Germinal center (tissue), 1 donor: Measurements from ENCODE around the gene FAM174C.
A peak's percentile ranks its signal among the peaks of the same experiment; 100 is the strongest.

Experiments
- DNase-seq: peaks from one replicate; pipeline ENCODE4 v3.0.0; 2012; ENCODE audit warnings: mixed read lengths, low spot score

The FAM174C gene

GRCh38 chr19:1275260-1275975 lies at the start of gene FAM174C:
TSS of gene FAM174C (plus strand) at chr19:1275530. CDS start at chr19:1275550, 20 bp downstream.
- peak; percentile 95 for DNase-seq

GRCh38 chr19:1226227-1226518 lies 49.2 kb upstream of the FAM174C start:
- no peak for DNase-seq

- DNase-seq: no peak
Observed at GRCh38 chr19:1226522-1227303, 48.6 kb upstream of the FAM174C start.

GRCh38 chr19:1227304-1228054 lies 47.9 kb upstream of the FAM174C start:
- no peak for DNase-seq

- DNase-seq: no peak
Observed at GRCh38 chr19:1228161-1228957, 47.0 kb upstream of the FAM174C start.

- DNase-seq: no peak
Observed at GRCh38 chr19:1229056-1229923, 46.0 kb upstream of the FAM174C start.

- no peak for DNase-seq
Observed at GRCh38 chr19:1229924-1230782, 45.2 kb upstream of the FAM174C start.

- DNase-seq: no peak
Observed at GRCh38 chr19:1230783-1231489, 44.4 kb upstream of the FAM174C start.

- no peak for DNase-seq
Observed at GRCh38 chr19:1231729-1232637, 43.3 kb upstream of the FAM174C start.

- no peak for DNase-seq
Observed at GRCh38 chr19:1232652-1233072, 42.7 kb upstream of the FAM174C start.

- no peak for DNase-seq
Observed at GRCh38 chr19:1233115-1233667, 42.1 kb upstream of the FAM174C start.

- DNase-seq: no peak
Observed at GRCh38 chr19:1234051-1234954, 41.0 kb upstream of the FAM174C start.

GRCh38 chr19:1234955-1235380 lies 40.4 kb upstream of the FAM174C start:
- DNase-seq: no peak

- DNase-seq: no peak
Observed at GRCh38 chr19:1235625-1236538, 39.4 kb upstream of the FAM174C start.

GRCh38 chr19:1236576-1236975 lies 38.8 kb upstream of the FAM174C start:
- DNase-seq: no peak
